Testis (tissue), 2 donors: ENCODE measurements around the gene COTL1.

Experiments used
- CTCF ChIP-seq, 3 experiments: fragments of 450-650 bp in 2 of 3; fragments of 200-600 bp in 1 of 3; sonication (generic) in 1 of 3; IDR thresholded peaks; one replicate each; pipeline ENCODE4 v1.5.1; 2016 to 2019; ENCODE audit warnings: antibody characterized with exemption in 3 of 3, mild to moderate bottlenecking in 2 of 3, moderate library complexity in 1 of 3
- POLR2A ChIP-seq: fragments of 450-650 bp; IDR thresholded peaks from one replicate; pipeline ENCODE4 v1.6.1; 2017; ENCODE audit warnings: antibody characterized with exemption, mild to moderate bottlenecking, moderate library complexity

GRCh38 chr16:84650062-84650991 is 32.4 kb upstream of the COTL1 start:
- TF ChIP-seq POLR2A (no peak), CTCF (IDR thresholded peaks at IDR 0.05) (no peak)
